Heart left ventricle (tissue), 13 donors: Measurements from ENCODE around the gene VWA3B.

ENCODE experiments used
- POLR2A ChIP-seq, 2 donors: fragments of 450-650 bp; IDR thresholded peaks; one replicate each; pipeline ENCODE4 v1.6.1; 2017; ENCODE audit warnings: antibody characterized with exemption in 2 of 2, mild to moderate bottlenecking in 2 of 2, moderate library complexity in 2 of 2
- TF ChIP-seq, protein P1 (sequence below), 12 donors: fragments of 200-600 bp; sonication (generic) in 4 of 12; IDR thresholded peaks; one replicate each; pipeline versions ENCODE4 v1.5.0 to v1.8.0; 2018 to 2022; ENCODE audit warnings: antibody characterized with exemption in 12 of 12, mild to moderate bottlenecking in 5 of 12
- donor health status: ischemic (EF 13 %, LVEDD 7.1; RV severe dilation, severe dysfunction).
- donor health status: DM: no; HTN: yes; CAD: no.
- donor health status: DM: no; HTN: no; CAD: no.
- donor health status: ischemic (EF 25% LVEDD 6.9; RV normal size, moderate dysfunction).
- donor health status: ischemic (EF 25% LVEDD 5.7; RV mildly dilated, moderate dysfunction).
- donor health status: ischemic (EF 35%, LVEDD 5.7; RV mildly dilated, moderate dysfunction).
- donor health status: nonischemic (EF 11% LVEDD 7.7; RV severe dilation, severe dysfunction).
- donor health status: DM: yes; HTN: yes; CAD: no.
- donor health status: PGD.
- donor health status: ischemic (EF 29% LVEDD 5.4; RV normal size, mild dysfunction).
- donor health status: nonischemic (EF 23%, LVEDD 6.1; RV moderate dilation, normal function).

- no peak for TF ChIP-seq POLR2A (IDR thresholded peaks at IDR 0.05)
- TF ChIP-seq, protein P1, sequence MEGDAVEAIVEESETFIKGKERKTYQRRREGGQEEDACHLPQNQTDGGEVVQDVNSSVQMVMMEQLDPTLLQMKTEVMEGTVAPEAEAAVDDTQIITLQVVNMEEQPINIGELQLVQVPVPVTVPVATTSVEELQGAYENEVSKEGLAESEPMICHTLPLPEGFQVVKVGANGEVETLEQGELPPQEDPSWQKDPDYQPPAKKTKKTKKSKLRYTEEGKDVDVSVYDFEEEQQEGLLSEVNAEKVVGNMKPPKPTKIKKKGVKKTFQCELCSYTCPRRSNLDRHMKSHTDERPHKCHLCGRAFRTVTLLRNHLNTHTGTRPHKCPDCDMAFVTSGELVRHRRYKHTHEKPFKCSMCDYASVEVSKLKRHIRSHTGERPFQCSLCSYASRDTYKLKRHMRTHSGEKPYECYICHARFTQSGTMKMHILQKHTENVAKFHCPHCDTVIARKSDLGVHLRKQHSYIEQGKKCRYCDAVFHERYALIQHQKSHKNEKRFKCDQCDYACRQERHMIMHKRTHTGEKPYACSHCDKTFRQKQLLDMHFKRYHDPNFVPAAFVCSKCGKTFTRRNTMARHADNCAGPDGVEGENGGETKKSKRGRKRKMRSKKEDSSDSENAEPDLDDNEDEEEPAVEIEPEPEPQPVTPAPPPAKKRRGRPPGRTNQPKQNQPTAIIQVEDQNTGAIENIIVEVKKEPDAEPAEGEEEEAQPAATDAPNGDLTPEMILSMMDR (IDR thresholded peaks at IDR 0.05) = no peak
Measured at GRCh38 chr2:98311090-98311489, 224.1 kb downstream of the VWA3B start.
